ENCODE data around the gene ANKRD33B. TPM values are rescaled to one million over a fixed set of nuclear protein-coding genes. Genes with fewer than 3 reads are reported as not detected.

ANKRD33B gene
- total RNA-seq, 1 experiment from 2014 or later, result 10.9 TPM

DNA sequence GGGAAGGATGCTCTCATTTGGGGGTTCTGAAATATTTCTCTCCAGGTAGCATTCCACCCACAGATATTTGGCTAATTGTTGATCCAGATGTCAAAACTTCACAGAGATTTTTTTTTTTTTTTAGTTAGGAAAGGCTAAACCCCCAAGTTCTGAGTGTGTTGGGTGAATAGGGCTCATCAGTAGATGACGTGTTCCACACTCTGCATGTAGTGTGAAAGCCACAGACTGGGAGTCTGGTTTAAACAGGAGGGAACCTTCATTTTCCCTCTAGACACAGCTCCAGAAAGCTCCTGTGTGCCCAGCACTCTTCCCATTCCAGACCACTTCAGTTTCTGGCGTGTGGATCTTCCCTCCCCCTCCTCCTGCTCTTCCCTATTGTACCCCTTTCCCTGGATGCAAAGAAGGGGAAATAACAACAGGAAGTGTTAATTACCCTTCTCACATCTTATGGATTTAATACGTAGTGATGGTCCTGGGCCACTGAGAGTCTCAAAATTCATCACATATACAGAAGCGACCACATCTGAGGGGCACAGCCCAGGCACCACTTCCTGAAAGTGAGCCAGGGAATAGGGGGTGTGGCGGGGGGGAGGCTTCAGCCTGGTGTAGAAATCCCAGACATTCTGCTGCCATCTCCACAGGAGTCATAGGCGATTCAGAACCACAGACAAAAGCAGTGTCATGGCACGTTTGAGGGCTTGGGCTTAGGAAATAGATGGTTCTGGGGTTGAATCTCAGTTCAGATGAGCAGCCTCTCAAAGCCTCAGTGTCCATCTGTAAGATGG, 132.1 kb downstream of the ANKRD33B start:
- no peak overlapping the region for H3K27ac ChIP-seq (ENCODE audit: low read depth, low read length)
- RAD21 ChIA-PET (ENCODE audit: low non-redundant PET in 1 of 2, low total read pairs in 2 of 2, uncharacterized antibody in 2 of 2, unreplicated experiment in 2 of 2), result interaction anchor here in 1 of 2 experiments (0.5 kb wide), 1 partner anchor 75 kb away, joined by 4 read pairs; no protein-coding TSS in a partner anchor
- intact Hi-C loops (cut with micrococcal nuclease), result loop anchor here (2.0 to 5.0 kb wide), 4 partner anchors 166 to 1326 kb away; no protein-coding TSS in a partner anchor
- BruUV-seq (replicated peaks), result no TSS peak
- CTCF ChIA-PET, result interaction anchor here (0.5 to 1.0 kb wide), 2 partner anchors 243 to 292 kb away, joined by 3 to 4 read pairs; no protein-coding TSS in a partner anchor
- H3K4me3 ChIP-seq (replicated peaks in 1 of 2; ENCODE audit: low read depth in 1 of 2, low read length in 2 of 2), result no peak overlapping the region
- H3K27me3 ChIP-seq (ENCODE audit: insufficient read depth, low read length), result no peaks in the 10 kb centered on the region
- H3K9me3 ChIP-seq (ENCODE audit: control insufficient read depth in 1 of 2, insufficient read depth in 1 of 2, low read depth in 1 of 2, low read length in 2 of 2), result no peaks in the 10 kb centered on the region
- no peaks in the 10 kb centered on the region for H3K9me2 ChIP-seq (ENCODE audit: insufficient read depth)
- POLR2A ChIA-PET, result no interaction called here
- no peaks in the 10 kb centered on the region for H3K36me3 ChIP-seq (ENCODE audit: control insufficient read depth in 1 of 2, insufficient read depth in 2 of 2, low read length in 2 of 2)
- no peak for ATAC-seq
- H2AFZ ChIP-seq (ENCODE audit: low read depth, low read length, poor library complexity, severe bottlenecking), result no peak overlapping the region
- no peak for DNase-seq (ENCODE audit: low read depth, low spot score)
- H3K79me2 ChIP-seq (ENCODE audit: insufficient read depth, low read length), result peaks cover 14% of the 10 kb centered on the region; the same call in 1 of the 2 replicates
- TF ChIP-seq, protein P1, sequence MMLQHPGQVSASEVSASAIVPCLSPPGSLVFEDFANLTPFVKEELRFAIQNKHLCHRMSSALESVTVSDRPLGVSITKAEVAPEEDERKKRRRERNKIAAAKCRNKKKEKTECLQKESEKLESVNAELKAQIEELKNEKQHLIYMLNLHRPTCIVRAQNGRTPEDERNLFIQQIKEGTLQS (IDR thresholded peaks at IDR 0.05), result no peak
- TF ChIP-seq RAD21 (IDR thresholded peaks at IDR 0.05; ENCODE audit: low read depth) (no peak), CEBPB (IDR thresholded peaks at IDR 0.05; ENCODE audit: low read depth) (no peak), EZH2phosphoT487 (IDR thresholded peaks at IDR 0.05; ENCODE audit: borderline replicate concordance) (no peak), FOSL1 (IDR thresholded peaks at IDR 0.05; ENCODE audit: low read depth) (no peak), EZH2 (IDR thresholded peaks at IDR 0.05) (no peak), CBX3 (IDR thresholded peaks at IDR 0.05; ENCODE audit: low read depth) (no peak)
- TF ChIP-seq, protein P2, sequence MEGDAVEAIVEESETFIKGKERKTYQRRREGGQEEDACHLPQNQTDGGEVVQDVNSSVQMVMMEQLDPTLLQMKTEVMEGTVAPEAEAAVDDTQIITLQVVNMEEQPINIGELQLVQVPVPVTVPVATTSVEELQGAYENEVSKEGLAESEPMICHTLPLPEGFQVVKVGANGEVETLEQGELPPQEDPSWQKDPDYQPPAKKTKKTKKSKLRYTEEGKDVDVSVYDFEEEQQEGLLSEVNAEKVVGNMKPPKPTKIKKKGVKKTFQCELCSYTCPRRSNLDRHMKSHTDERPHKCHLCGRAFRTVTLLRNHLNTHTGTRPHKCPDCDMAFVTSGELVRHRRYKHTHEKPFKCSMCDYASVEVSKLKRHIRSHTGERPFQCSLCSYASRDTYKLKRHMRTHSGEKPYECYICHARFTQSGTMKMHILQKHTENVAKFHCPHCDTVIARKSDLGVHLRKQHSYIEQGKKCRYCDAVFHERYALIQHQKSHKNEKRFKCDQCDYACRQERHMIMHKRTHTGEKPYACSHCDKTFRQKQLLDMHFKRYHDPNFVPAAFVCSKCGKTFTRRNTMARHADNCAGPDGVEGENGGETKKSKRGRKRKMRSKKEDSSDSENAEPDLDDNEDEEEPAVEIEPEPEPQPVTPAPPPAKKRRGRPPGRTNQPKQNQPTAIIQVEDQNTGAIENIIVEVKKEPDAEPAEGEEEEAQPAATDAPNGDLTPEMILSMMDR (IDR thresholded peaks at IDR 0.05 in 2 of 3, conservative IDR thresholded peaks at IDR 0.05 in 1 of 3; ENCODE audit: borderline replicate concordance in 1 of 3, insufficient read depth in 1 of 3, low read depth in 2 of 3, low read length in 2 of 3), result no peak
- H3K4me2 ChIP-seq (ENCODE audit: low read length), result no peak overlapping the region
- no peak overlapping the region for H3K9ac ChIP-seq (ENCODE audit: low read length)
- H3K4me1 ChIP-seq (ENCODE audit: control insufficient read depth in 1 of 2, insufficient read depth in 2 of 2, low read length in 2 of 2), result peaks cover 5 to 19% of the 10 kb centered on the region in 2 experiments; a peak in 3 of 4 replicates
- H4K20me1 ChIP-seq (ENCODE audit: insufficient read depth), result no peaks in the 10 kb centered on the region

All from HCT116 (cell line).